Fibroblast of skin of scalp (primary cell): ENCODE data around the gene IQSEC3.
A peak's percentile ranks its signal among the peaks of the same experiment; 100 is the strongest.
"Not testable (repeated sequence)": the region's sequence is repeated elsewhere in the genome, so short reads cannot be mapped to it uniquely, and the experiment has no call there.

ENCODE experiments used
- DNase-seq: peaks from one replicate; pipeline ENCODE4 v3.0.0-alpha.2; 2013

Gene IQSEC3

DNA sequence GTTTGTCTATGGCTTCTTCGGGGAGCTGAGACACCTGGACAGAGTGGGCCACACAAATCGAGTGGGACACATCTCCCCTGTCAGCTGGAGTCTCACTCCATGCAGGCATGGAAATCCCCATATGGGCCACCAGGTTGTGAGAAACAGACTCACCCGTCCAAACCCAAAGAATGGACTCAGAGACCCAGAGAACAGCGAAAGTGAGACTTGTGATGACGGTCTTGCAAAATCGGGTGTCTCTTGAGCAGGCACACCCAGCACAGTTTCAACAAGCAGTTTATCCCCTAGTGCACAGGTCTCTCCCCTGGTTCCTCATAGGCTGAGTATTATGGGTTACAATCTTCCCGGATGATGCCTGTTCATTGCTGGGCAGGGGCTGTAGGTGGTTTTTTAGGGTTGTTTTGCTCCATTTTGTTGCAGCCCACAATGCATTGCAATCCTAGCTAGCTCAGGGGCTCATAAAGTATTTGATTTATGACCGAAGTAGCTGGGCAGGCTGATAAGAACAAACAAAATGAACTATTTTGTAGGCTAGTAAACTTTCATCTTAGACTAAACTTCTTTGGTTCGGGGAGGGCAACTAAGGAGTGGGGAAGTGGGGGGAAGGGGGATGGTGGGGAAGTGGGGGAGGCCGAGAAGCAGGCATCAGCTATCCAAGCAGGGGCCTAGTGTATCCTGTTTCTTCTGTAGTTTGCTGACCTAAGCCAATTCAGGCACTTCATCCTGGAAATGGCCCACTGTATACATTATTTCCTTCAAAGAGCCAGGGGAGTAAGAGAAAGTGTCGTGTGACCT lies 45.3 kb downstream of the IQSEC3 start:
- no peak for DNase-seq

DNA sequence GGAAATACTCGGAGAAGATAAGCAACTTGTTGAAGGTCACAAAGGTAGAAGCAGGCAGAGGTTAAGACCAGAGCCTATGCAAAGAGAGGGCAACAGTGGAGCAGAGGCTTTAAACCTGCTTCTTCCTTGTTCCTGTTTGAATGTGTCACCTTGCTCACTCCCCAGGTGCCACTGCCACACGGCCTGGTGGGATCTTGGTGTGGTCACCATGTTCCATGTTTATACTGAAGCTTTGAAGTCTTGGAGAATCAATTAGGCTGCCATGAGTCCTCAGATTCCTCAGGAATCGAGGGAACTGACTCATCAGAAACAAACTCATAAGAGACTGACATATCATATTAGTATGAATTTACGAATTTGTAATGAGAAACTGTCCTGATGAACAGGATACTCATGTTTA lies 46.8 kb downstream of the IQSEC3 start:
- DNase-seq = no peak

DNA sequence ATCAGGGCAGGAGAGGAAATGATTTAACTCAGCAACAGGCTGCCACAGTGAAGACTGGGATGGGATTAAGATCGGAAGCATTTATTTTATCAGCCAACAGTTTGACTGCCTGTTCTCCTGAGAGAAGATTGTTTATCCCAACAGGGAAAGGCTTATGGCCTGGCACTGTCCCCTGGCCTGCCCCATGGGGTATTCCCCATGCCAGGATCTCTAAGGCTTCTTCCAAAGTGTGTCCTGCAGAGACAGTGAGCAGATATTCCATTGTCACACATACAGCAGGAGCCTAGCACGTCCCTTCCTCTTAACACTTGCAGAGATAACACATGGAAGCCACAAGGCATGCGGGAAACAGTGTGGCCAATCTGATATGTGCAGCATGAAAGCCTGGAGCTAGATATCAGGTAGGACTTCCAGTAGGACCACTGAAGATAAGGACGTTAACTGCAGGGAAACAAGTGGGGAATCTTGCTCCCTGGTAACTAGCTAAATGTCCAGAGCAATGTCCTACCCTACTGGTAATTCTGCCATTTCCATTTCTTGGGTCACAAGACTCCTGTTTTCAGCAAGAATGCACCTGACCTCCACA lies 48.2 kb downstream of the IQSEC3 start:
- no peak for DNase-seq

DNA sequence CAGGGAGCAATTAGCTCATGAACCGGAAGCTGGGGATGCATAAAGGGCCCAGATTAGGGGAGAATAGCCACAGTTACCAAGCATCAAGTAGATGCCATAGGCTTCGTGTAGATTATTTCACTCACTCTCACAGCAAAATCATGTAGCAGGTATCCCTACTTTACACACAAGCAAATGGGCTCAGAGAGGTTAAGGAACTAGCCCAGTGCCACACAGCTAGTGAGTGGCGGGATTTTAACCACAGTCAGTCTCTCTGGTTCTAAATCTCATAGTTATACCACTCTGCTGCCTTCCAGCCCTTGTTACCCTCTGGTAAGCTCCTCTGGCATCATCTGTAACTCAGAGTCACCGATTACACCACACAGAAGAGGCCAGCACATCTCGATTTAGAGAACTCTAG lies 49.0 kb downstream of the IQSEC3 start:
- no peak for DNase-seq

DNA sequence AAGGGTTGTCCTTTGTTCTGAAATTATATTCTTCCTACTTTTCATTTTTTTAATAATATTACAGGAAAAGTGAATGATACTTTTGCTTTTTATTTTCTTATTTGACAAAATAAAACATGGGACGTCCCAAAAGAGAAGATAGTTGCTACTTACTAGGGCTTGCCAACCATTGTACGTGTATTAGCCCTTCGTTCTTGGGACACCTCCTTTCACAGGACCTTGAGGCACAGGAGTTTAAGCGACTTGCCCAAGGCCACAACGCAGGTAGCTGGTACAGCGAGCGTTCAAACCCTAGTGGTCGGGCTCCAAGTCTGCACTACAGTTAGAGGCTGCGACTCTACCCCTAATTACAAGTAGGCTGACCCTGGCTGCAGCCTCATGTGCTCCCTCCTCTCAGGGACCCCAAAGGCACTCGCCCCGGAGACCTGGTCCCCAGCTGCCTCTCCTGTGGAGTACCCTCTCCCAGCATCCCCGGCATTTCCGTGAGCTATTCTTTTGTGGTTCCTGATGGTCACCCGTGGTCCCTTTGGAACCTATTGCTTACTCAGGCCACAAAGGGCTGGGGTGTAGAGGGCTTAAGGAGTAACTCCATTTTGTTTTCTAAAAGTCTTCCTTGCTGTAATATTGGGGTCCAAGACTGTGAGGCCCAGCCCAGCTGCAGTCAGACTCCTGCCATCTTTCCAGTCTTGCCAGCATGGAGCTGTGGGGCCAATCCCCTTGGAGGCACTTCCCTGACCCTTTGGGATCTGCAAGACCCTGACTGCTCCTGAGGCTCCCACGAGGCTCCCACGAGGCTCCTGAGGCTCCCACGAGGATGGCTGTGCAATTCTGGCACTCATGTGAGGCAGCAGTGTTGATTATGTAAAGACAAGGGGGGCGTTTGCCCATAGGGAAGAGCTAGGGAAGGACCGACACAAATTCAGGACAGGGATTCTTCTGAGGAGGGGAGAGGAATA lies 49.7 kb downstream of the IQSEC3 start:
- DNase-seq = no peak

DNA sequence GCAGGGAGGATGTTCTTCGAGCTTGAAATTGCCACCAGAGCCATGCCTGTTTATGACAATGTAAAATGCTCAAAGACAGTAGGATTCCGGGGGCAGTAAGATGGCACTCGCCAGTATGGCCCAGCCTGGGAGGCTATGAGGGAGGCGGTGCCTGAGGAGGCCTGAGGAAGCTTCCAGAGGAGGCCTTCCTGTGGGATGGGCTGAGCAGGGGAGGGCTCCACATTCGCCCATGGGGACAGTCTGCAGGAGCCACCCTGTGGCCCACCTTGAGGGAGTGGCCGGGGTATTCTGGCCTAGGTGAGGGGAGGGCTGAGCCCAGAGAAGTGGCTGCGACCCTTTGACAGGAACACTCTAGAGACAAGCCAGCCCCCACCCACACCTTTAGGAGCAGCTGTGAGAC lies 50.7 kb downstream of the IQSEC3 start:
- DNase-seq = no peak

DNA sequence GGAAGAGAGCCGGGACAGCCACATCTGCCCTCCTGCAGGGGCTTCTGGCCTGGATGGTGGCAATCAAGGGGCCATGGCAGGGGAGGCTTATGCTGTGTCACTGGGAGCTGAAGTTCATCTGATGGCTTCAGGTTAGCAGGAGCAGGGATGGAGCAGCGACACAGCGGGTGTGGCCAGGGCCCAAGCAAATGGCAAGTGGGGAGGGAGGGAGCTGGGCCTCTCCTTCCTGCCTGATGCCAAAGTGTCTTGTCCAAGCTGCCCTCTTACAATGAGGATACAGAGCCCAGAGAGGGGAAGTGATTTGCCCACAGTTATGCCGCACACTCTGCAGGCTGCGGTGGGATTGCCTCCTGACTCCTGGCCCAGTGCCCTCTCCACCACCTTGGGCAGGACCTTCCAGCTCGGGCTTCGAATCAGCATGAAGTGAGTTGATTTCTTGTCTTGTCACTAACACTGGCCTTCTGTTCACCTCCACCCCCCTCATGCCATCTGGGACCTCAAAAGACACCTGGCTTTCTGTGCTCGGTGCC lies 51.3 kb downstream of the IQSEC3 start:
- no peak for DNase-seq

DNA sequence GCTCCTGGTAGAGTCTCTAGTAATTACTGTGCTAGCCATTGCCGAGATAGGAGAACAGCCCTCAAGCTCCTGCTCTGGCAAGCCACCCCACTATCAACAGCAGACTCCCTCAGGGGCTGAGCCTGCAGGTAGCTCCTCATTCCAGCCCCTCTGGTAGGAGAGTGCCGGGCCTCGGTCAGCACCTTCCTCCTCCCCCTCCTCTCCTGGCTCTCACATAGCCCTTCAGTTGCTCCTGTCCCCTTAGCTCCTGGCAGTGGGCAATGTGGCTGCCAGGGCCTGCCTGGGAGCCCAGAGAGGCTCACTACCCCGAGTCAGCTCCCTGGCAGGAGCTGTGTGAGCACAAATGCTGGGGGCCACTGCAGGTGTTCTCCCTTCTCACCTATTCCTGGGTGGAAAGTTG lies 52.0 kb downstream of the IQSEC3 start:
- DNase-seq = no peak

DNA sequence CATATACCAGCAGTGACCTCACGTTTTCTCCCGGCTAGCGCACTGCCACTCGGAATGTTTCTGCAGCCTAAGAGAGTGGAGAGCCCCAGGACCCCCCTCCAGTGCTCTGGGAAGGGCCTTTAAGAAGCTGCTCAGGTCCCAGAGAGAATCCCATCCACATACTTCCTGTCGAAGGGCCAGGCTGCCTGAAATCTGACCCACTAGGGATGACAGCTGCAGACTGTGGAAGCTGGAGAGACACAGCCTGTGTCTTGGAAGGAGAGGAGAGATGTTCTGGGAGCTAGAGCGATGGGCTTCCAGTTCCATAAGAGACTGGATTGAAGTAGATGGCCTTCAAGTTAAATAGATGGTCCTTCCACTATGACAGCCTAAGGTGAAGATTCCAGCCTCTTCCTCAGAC lies 54.4 kb downstream of the IQSEC3 start:
- no peak for DNase-seq

DNA sequence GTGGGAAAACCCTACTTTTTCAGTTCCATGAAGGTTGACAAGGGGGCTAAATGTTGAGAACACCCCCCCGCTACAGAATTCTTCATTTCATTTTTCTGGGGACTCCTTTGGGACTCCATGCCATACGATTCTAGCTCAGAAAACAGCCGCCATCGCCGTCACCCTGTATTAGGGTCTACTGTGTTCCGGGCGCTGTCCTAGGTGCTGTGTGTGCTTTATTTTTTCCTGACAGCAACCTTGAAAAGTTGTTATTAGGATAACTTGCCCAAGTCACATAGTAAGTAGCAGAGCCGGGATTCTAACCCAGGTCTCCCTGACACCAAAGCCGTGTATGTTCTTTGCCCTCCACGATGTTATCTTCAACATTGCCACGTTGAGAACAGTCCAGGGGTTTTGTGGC lies 55.1 kb downstream of the IQSEC3 start:
- DNase-seq = no peak

DNA sequence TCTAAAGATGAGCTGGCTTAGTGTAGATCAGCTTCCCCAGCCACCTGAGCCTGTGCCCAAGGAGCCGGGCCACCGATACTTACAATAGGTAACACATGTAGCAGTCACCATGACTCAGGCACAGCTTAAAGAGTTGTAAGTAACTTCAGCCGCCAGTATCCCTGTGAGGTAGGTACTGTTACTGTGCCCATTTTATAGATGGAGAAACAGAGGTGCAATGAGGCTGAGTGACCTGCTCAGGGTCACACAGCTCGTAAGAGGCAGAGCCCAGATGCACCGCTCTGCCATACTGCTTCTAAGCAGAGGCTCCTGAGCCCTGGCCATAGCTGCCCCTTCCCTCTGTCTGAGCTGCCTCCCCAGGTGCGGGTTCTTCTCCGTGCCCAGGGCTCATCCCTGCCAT lies 58.5 kb downstream of the IQSEC3 start:
- no peak for DNase-seq

DNA sequence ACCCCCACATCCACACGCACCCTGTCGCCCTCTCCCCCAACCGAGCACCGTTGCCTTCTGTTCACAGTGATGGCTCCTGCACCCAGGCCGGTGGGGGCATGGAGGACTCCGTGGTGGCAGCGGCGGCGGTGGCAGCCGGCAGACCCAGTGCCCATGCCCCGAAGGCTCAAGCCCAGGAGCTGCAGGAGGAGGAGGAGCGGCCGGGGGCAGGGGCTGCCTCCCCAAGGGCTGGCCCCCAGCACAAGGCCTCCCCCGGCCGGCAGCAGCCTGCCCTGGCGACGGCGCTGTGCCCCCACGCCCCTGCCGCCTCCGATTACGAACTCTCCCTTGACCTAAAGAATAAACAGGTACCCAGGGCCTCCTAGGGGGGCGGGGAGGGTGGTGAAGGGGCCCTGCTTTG lies 59.0 kb downstream of the IQSEC3 start:
- DNase-seq = no peak

DNA sequence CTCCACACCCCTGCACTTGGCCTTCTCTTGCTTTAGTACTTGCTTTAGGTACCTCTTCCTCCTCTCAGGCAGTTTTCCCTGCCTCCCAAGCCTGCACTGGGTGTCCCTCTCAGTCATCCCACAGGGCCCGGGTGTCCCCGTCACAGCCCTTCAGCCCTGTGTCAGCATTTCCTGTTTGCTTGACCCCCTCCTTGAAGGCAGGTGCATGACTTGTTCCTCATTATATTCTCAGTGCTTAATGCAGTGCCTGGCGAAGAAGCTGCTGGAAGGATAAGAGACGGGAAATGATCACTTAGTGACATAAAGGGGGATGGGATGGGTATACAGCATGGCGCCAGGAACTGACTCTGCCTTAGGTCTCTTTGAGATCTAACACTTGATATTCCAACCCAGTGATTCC lies 61.5 kb downstream of the IQSEC3 start:
- no peak for DNase-seq

DNA sequence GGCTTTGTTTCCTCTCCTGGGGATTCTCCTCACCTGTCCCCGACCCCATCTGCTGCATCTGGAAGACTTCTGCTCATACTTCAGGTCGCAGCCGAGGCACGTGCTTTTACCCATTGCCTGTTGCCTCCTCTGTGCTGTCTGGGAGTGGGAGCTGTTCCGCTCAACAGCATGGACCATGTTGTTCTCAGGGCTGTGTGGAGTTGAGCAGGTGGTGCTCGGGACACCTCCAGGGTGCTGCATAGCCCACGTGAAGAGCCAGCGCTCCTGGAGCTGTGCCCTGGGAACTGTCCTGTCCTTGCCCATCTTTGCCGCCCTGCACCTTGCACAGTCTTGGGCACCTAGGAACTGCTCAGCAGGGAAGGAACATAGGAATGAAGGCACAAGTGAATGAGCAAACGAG lies 62.4 kb downstream of the IQSEC3 start:
- DNase-seq = no peak

DNA sequence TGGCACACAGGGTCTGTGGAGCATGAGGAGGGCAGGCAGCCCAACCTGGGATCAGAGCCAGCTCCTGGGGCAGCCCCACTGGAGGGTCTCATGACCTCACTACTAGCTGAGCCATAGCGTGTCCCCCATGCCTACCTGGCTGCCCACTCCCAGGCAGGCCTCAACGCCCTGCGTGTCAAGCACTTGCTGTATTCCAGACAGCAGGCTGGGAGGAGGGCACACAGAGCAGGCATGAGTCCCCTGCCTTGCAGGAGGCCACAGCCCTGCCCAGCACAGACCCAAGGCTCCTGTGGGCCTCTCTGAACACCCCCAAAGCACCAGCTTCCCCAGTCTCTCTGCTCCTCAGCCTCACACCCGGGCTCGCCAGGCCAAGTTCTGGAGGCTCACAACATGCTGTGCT lies 64.0 kb downstream of the IQSEC3 start:
- no peak for DNase-seq

DNA sequence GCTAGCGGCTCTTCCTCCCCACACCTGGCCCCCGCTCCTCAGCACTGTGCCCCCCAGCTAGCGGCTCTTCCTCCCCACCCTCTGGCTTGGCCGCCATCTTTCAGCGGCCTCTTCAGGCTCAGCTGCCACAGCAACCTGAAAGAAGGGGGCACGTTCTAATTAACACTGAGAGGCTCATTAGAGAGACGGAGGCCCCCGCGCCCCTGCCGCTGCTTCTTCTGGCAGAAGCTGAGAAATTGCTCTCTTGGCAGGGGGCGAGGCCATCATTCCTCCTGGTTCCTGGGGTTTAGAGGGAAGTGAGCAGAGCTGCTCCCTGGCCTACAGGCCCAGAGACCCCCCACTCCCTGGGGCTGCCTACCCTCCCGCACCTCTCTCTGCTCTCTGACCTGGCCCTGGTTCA lies 64.4 kb downstream of the IQSEC3 start:
- DNase-seq = no peak

DNA sequence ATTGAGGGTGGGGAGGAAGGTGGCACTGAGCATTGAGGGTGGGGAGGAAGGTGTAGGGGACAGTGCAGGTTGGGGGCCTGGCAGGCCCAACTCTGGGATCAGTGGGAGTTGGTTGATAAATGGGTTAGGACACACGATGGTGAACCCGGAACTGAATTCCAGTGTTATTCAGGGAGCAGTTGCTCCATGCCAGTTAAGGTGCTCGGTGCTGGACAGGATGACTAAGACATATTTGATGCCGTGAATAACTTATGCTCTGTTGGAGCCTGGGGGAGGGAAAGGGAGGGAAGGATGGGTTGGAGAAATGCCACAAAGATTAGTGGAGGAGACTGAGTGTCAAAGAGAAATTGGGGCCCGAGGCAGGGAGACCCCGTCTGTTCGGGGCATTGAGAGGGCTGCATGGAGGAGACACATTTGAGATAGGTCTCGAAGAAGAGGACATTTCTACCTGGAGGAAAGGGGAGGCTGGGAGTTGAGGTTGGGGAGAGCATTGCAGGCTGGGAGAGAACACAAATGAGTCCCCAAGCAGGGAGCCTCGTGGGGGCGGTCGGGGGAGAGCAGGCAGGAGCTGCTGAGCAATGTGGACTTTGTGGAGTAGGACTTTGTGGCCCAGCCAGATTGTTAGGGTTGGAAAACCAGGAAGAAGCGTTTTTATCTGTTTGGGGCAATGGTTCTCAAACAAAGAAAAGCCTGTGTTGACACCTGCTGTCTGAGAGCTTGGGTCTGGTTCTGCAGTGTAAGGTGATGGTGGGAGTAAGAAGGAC lies 65.3 kb downstream of the IQSEC3 start:
- peak; percentile 5 for DNase-seq

DNA sequence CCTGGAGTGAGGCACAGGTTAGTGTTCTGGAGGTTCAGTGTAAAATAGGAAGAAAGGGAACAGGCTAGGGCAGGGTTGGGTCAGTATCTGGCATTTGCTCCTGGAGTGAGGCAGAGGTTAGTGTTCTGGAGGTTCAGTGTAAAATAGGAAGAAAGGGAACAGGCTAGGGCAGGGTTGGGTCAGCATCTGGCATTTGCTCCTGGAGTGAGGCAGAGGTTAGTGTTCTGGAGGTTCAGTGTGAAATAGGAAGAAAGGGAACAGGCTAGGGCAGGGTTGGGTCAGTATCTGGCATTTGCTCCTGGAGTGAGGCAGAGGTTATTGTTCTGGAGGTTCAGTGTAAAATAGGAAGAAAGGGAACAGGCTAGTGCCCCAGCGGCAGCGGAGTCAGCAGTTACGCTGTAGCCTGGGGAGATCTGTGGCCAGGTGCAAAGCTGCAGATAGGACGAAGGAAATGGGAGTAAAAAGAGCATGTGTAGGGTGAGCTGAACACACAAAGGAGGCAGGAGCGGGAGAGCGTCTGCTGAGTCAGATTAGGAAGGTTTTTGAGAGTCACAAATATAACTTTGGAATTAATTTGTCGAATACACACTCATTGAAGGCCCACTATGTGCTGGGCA lies 67.2 kb downstream of the IQSEC3 start:
- not testable (repeated sequence) for DNase-seq

DNA sequence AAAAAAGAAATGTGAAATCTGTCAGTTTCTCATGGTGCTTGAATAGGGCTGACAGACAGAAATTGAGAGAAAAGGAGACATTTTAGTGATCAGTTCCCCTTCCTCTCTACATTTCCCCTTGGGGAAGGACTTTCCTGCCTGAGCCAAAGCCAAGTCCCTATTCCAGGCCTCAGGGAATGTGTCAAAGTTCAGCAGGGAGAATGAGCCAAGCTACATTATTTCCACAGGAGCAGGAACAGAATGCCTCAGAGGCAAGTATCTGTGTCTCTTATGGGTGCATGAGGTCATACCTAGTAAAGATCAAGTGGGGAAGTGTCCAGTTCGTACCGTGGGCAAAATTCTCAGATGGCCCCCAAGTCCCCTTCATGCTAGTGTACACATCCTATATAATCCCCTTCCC lies 68.6 kb downstream of the IQSEC3 start:
- DNase-seq = no peak

DNA sequence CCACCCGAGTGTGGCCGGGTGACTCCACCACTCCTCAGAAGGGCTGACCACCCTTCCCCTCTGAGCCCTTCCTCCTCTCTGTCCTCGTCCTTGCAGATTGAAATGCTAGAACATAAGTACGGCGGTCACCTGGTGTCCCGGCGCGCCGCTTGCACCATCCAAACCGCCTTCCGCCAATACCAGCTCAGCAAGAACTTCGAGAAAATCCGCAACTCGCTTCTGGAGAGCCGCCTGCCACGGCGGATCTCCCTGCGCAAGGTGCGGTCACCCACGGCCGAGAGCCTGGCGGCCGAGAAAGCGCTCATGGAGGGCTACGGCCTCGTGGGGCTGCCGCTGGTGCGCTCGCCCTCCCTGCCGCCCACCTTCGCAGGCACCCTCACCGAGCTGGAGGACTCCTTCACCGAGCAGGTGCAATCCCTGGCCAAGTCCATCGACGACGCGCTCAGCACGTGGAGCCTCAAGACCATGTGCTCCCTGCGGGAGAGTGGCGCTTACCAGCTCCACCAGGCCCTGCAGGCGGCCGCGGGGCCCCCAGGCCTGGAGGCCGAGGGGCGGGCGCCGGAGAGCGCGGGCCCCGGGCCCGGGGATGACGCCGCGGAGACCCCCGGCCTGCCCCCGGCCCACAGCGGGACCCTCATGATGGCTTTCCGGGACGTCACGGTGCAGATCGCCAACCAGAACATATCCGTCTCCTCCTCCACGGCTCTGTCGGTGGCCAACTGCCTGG lies 71.8 kb downstream of the IQSEC3 start:
- DNase-seq = no peak

DNA sequence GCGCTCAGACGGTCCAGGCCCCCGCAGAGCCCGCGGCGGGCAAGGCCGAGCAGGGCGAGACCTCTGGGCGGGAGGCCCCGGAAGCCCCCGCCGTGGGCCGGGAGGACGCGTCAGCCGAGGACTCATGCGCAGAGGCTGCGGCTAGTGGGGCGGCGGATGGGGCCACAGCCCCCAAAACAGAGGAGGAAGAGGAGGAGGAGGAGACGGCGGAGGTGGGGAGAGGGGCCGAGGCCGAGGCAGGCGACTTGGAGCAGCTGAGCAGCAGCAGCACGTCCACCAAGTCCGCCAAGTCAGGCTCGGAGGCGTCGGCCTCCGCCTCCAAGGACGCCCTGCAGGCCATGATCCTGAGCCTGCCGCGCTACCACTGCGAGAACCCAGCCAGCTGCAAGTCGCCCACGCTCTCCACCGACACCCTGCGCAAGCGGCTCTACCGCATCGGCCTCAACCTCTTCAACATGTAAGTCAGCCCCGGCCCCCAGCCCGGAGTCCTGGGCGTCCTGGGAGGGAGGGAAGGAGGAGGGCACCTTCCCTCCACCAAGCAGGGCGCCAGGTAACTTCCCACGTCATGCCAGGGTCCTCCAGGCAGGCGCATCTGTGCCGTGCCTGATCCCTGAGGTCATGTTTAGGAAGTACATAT lies 72.4 kb downstream of the IQSEC3 start:
- DNase-seq = no peak
